Parathyroid adenoma (tissue), 2 donors: ENCODE data around the gene CCDC181.

Experiments
- H2AFZ ChIP-seq: fragments of 300-600 bp; sonication (generic); one replicate; pipeline ENCODE4 v1.7.0; 2017; ENCODE audit warnings: antibody characterized with exemption, mild to moderate bottlenecking
- H3K27ac ChIP-seq: fragments of 300-600 bp; sonication (generic); one replicate; pipeline ENCODE4 v1.7.0; 2017
- H3K27me3 ChIP-seq: fragments of 300-600 bp; sonication (generic); one replicate; pipeline ENCODE4 v1.7.0; 2017; ENCODE audit warnings: low read length; ENCODE audit not compliant: control insufficient read depth, insufficient read depth
- H3K36me3 ChIP-seq: fragments of 300-600 bp; sonication (generic); one replicate; pipeline ENCODE4 v1.7.0; 2017; ENCODE audit warnings: low read length; ENCODE audit not compliant: control insufficient read depth, insufficient read depth
- H3K4me1 ChIP-seq: fragments of 300-600 bp; sonication (generic); one replicate; pipeline ENCODE4 v1.7.0; 2017; ENCODE audit warnings: control low read depth
- H3K4me2 ChIP-seq: fragments of 300-600 bp; sonication (generic); one replicate; pipeline ENCODE4 v1.7.0; 2017; ENCODE audit warnings: low read length
- H3K4me3 ChIP-seq: fragments of 300-600 bp; sonication (generic); one replicate; pipeline ENCODE4 v1.7.0; 2017; ENCODE audit warnings: low read depth, low read length
- H3K79me2 ChIP-seq: fragments of 300-600 bp; sonication (generic); one replicate; pipeline ENCODE4 v1.7.0; 2017; ENCODE audit warnings: control low read depth
- H3K9ac ChIP-seq: fragments of 300-600 bp; sonication (generic); one replicate; pipeline ENCODE4 v1.7.0; 2017; ENCODE audit warnings: mild to moderate bottlenecking
- H3K9me3 ChIP-seq: fragments of 300-600 bp; sonication (generic); one replicate; pipeline ENCODE4 v1.7.0; 2017; ENCODE audit warnings: low read length; ENCODE audit not compliant: control insufficient read depth
- CTCF ChIP-seq: fragments of 300-600 bp; sonication (generic); IDR thresholded peaks from one replicate; pipeline ENCODE4 v1.7.0; 2017; ENCODE audit warnings: antibody characterized with exemption, mild to moderate bottlenecking
- donor health status: primary hyperparathyroidism.

The CCDC181 gene

GRCh38 chr1:169461390-169462000 lies 34.2 kb upstream of the CCDC181 start:
- H2AFZ ChIP-seq: no peak overlapping the region
- no peak for TF ChIP-seq CTCF

DNA sequence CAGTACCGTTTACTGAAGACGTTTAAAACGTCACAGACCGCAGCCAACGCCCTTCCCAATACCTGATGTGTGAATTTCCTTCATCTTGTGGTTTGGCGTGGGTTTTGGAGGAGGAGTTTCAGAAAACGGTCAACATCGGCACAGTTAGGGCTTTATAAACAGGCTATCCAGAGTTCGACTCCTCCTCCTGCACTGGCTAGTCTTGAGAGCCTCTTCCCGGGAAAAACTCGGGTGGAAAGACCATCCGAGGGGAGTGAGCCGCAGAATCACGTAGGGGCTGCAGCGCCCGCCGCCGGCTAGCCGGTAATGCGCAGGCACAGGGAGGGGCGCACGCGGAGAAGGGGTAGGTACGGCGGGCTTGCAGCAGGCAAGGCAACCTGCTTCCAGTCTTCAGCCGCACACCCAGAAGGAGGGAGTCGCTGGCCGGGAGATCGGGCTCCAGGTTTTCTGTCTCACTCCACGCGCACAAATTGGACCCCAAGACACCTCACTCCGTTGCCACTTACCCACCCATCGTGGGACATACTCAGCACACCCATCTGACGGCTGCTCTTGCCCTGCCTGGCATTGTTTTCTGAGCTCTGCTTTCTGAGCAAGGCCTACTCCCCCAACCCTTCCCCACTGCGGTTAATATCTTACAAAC lies 33.0 kb upstream of the CCDC181 start:
- Histone ChIP-seq H3K79me2 (no peaks in the 10 kb centered on the region), H3K9ac (no peak overlapping the region), H3K27ac (no peak overlapping the region), H3K36me3 (no peaks in the 10 kb centered on the region), H3K27me3 (no peaks in the 10 kb centered on the region), H2AFZ (peak overlapping the region; percentile 68), H3K4me2 (no peak overlapping the region), H3K4me1 (no peaks in the 10 kb centered on the region), H3K9me3 (no peaks in the 10 kb centered on the region), H3K4me3 (no peak overlapping the region)
- TF ChIP-seq CTCF: no peak

More at GRCh38 chr1:169461390-169462000, 34.2 kb upstream of the CCDC181 start:
- H3K36me3 ChIP-seq: no peaks in the 10 kb centered on the region
- no peak overlapping the region for H3K4me2 ChIP-seq
- no peaks in the 10 kb centered on the region for H3K9me3 ChIP-seq
- H3K4me3 ChIP-seq: no peak overlapping the region
- no peaks in the 10 kb centered on the region for H3K4me1 ChIP-seq
- H3K27me3 ChIP-seq: no peaks in the 10 kb centered on the region
- no peaks in the 10 kb centered on the region for H3K79me2 ChIP-seq
- no peak overlapping the region for H3K27ac ChIP-seq
- H3K9ac ChIP-seq: no peak overlapping the region

DNA sequence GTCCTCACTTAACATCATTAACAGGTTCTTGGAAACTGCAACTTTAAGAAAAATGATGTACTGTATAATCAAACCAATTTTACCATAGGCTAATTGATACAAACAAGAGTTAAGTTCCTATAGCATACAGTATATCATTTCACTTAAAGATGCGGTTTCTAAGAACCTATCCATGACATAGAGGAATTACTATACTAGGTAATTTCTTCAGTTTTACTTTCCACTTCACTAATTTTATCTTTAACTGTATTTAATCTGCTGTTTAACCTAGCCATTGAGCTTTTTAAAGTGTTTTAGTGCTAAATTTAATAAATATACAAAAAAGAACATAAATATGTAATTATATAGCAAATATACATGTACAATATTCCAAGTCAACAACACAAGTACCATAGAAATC lies 30.2 kb upstream of the CCDC181 start:
- Histone ChIP-seq H3K27ac (no peak overlapping the region), H3K4me3 (no peak overlapping the region), H3K27me3 (no peaks in the 10 kb centered on the region), H3K36me3 (no peaks in the 10 kb centered on the region), H2AFZ (no peak overlapping the region), H3K4me2 (no peak overlapping the region), H3K9me3 (no peaks in the 10 kb centered on the region), H3K4me1 (no peaks in the 10 kb centered on the region), H3K79me2 (no peaks in the 10 kb centered on the region), H3K9ac (no peak overlapping the region)
- no peak for TF ChIP-seq CTCF

- Histone ChIP-seq H3K9me3 (no peaks in the 10 kb centered on the region), H3K4me1 (no peaks in the 10 kb centered on the region), H3K9ac (no peak overlapping the region), H3K4me3 (no peak overlapping the region), H3K27ac (no peak overlapping the region), H3K79me2 (no peaks in the 10 kb centered on the region), H3K36me3 (no peaks in the 10 kb centered on the region), H3K27me3 (no peaks in the 10 kb centered on the region), H2AFZ (no peak overlapping the region), H3K4me2 (no peak overlapping the region)
- no peak for TF ChIP-seq CTCF
Observed at GRCh38 chr1:169456029-169456428, 28.8 kb upstream of the CCDC181 start.

DNA sequence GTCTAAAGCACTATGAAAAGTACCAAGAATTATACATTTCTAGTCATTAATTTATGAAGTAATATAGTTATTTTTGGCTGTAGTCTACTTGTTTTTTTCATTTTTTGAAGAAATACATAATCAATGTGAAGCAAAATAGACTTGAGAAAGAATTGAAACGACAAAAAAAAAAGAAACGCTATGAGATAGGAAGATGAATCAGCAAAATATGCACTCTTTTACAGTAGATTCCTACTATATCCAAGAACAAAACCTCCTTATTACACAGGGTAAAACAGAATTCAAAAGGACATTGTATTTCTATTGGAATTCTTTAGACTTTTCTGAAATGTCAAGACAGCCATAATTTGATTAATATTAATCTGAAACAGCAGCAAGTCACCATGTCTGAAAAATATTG lies 25.6 kb upstream of the CCDC181 start:
- H3K9me3 ChIP-seq: no peaks in the 10 kb centered on the region
- no peak overlapping the region for H3K27ac ChIP-seq
- no peaks in the 10 kb centered on the region for H3K4me1 ChIP-seq
- TF ChIP-seq CTCF: no peak
- no peaks in the 10 kb centered on the region for H3K79me2 ChIP-seq
- H3K4me3 ChIP-seq: no peak overlapping the region
- H3K27me3 ChIP-seq: no peaks in the 10 kb centered on the region
- no peaks in the 10 kb centered on the region for H3K36me3 ChIP-seq
- H2AFZ ChIP-seq: no peak overlapping the region
- H3K9ac ChIP-seq: no peak overlapping the region
- no peak overlapping the region for H3K4me2 ChIP-seq
